MM.1S (cell line): ENCODE results near the gene ERBIN.

Experiments
- DNase-seq: peaks from one replicate; pipeline ENCODE4 v3.0.0-alpha.2; 2015
- H2AFZ ChIP-seq: fragments of 300-600 bp; sonication (generic); 2 replicates; pipeline ENCODE4 v1.6.0; 2016; ENCODE audit warnings: antibody characterized with exemption, low read length
- H3F3A ChIP-seq: fragments of 300-600 bp; sonication (generic); 2 replicates; pipeline ENCODE4 v1.6.1; 2016; ENCODE audit warnings: mild to moderate bottlenecking, antibody characterized with exemption, low read length, moderate library complexity, mixed read lengths; ENCODE audit not compliant: insufficient read depth
- H3K27ac ChIP-seq: fragments of 300-600 bp; sonication (generic); 2 replicates; pipeline ENCODE4 v1.5.1; 2016; ENCODE audit warnings: mild to moderate bottlenecking, low read length
- H3K27me3 ChIP-seq: fragments of 300-600 bp; sonication (generic); replicated peaks from 2 replicates; pipeline ENCODE4 v1.6.0; 2016; ENCODE audit warnings: low read length; ENCODE audit not compliant: insufficient read depth
- H3K36me3 ChIP-seq: fragments of 300-600 bp; sonication (generic); replicated peaks from 2 replicates; pipeline ENCODE4 v1.6.1; 2016; ENCODE audit warnings: mild to moderate bottlenecking, low read length, mixed read lengths; ENCODE audit not compliant: insufficient read depth
- H3K4me1 ChIP-seq: fragments of 300-600 bp; sonication (generic); 2 replicates; pipeline ENCODE4 v1.6.1; 2016; ENCODE audit warnings: low read length, mixed read lengths
- H3K4me2 ChIP-seq: fragments of 300-600 bp; sonication (generic); 2 replicates; pipeline ENCODE4 v1.6.0; 2016; ENCODE audit warnings: low read depth, low read length
- H3K4me3 ChIP-seq: fragments of 300-600 bp; sonication (generic); 2 replicates; pipeline ENCODE4 v1.5.1; 2016; ENCODE audit warnings: low read length, mixed read lengths
- H3K79me2 ChIP-seq: fragments of 300-600 bp; sonication (generic); 2 replicates; pipeline ENCODE4 v1.6.1; 2016; ENCODE audit warnings: mixed run types, low read length, mixed read lengths
- H3K9ac ChIP-seq: fragments of 300-600 bp; sonication (generic); 2 replicates; pipeline ENCODE4 v1.6.1; 2016; ENCODE audit warnings: low read length, mixed read lengths
- H3K9me2 ChIP-seq: fragments of 300-600 bp; sonication (generic); replicated peaks from 2 replicates; pipeline ENCODE4 v1.6.1; 2016; ENCODE audit warnings: mild to moderate bottlenecking, low read length, mixed read lengths; ENCODE audit not compliant: insufficient read depth
- H3K9me3 ChIP-seq: fragments of 300-600 bp; sonication (generic); replicated peaks from 2 replicates; pipeline ENCODE4 v1.6.1; 2016; ENCODE audit warnings: mild to moderate bottlenecking, low read length, mixed read lengths; ENCODE audit not compliant: insufficient read depth
- H4K20me1 ChIP-seq: fragments of 300-600 bp; sonication (generic); 2 replicates; pipeline ENCODE4 v1.6.1; 2016; ENCODE audit warnings: mild to moderate bottlenecking, low read length, moderate library complexity, mixed read lengths; ENCODE audit not compliant: insufficient read depth
- CTCF ChIP-seq: fragments of 300-600 bp; sonication (generic); IDR thresholded peaks from 2 replicates; pipeline ENCODE4 v1.5.1; 2016; ENCODE audit warnings: antibody characterized with exemption, low read length, mixed read lengths
- EZH2 ChIP-seq: fragments of 300-600 bp; sonication (generic); optimal IDR thresholded peaks from 2 replicates; pipeline ENCODE3; 2017; ENCODE audit warnings: low read depth, mild to moderate bottlenecking, antibody characterized with exemption, low read length, mixed read lengths
- EZH2phosphoT487 ChIP-seq: fragments of 300-600 bp; sonication (generic); IDR thresholded peaks from 2 replicates; pipeline ENCODE4 v1.6.1; 2018; ENCODE audit warnings: antibody characterized with exemption, low read length

The ERBIN gene

GRCh38 chr5:66010476-66010875 is 84.1 kb downstream of the ERBIN start:
- peaks cover 14% of the 10 kb centered on the region for H3K79me2 ChIP-seq

GRCh38 chr5:66012271-66012670 is 85.9 kb downstream of the ERBIN start:
- Histone ChIP-seq H3K9ac (no peak overlapping the region), H3K27ac (peak overlapping the region; percentile 34; the same call in 1 of the 2 replicates), H3K4me1 (peaks cover 39% of the 10 kb centered on the region), H3K9me3 (no peaks in the 10 kb centered on the region), H2AFZ (no peak overlapping the region), H3F3A (peaks cover 12% of the 10 kb centered on the region), H3K36me3 (no peaks in the 10 kb centered on the region; the same call in 1 of the 2 replicates), H3K4me2 (no peak overlapping the region), H3K27me3 (no peaks in the 10 kb centered on the region), H3K4me3 (no peak overlapping the region), H3K79me2 (peaks cover 14% of the 10 kb centered on the region), H3K9me2 (no peaks in the 10 kb centered on the region), H4K20me1 (no peaks in the 10 kb centered on the region)
- peak; percentile 41 for DNase-seq
- no peak for TF ChIP-seq EZH2
- TF ChIP-seq CTCF: no peak
- TF ChIP-seq EZH2phosphoT487: no peak

More at GRCh38 chr5:66010476-66010875, 84.1 kb downstream of the ERBIN start:
- TF ChIP-seq EZH2 (no peak), CTCF (no peak), EZH2phosphoT487 (no peak)
- no peak overlapping the region for H2AFZ ChIP-seq
- no peaks in the 10 kb centered on the region for H3K27me3 ChIP-seq
- peak; percentile 30 for DNase-seq
- peak overlapping the region; percentile 17; the same call in 1 of the 2 replicates for H3K27ac ChIP-seq
- no peak overlapping the region for H3K9ac ChIP-seq
- H3K9me3 ChIP-seq: no peaks in the 10 kb centered on the region
- H4K20me1 ChIP-seq: no peaks in the 10 kb centered on the region
- peak overlapping the region; percentile 1 for H3K4me2 ChIP-seq
- no peak overlapping the region for H3K4me3 ChIP-seq
- H3K9me2 ChIP-seq: no peaks in the 10 kb centered on the region
- H3K4me1 ChIP-seq: peaks cover 39% of the 10 kb centered on the region
- peaks cover 12% of the 10 kb centered on the region for H3F3A ChIP-seq
- no peaks in the 10 kb centered on the region; the same call in 1 of the 2 replicates for H3K36me3 ChIP-seq

- H4K20me1 ChIP-seq: no peaks in the 10 kb centered on the region
- H3K27ac ChIP-seq: no peak overlapping the region
- H3K36me3 ChIP-seq: no peaks in the 10 kb centered on the region; the same call in 1 of the 2 replicates
- no peak overlapping the region for H3K9ac ChIP-seq
- no peak overlapping the region for H3K4me3 ChIP-seq
- H3K9me3 ChIP-seq: no peaks in the 10 kb centered on the region
- no peak overlapping the region for H3K4me2 ChIP-seq
- DNase-seq: no peak
- TF ChIP-seq CTCF: no peak
- TF ChIP-seq EZH2phosphoT487: no peak
- TF ChIP-seq EZH2: no peak
- peaks cover 39% of the 10 kb centered on the region for H3K4me1 ChIP-seq
- H3K79me2 ChIP-seq: peaks cover 20% of the 10 kb centered on the region
- no peak overlapping the region for H2AFZ ChIP-seq
- H3F3A ChIP-seq: peaks cover 14% of the 10 kb centered on the region
- H3K9me2 ChIP-seq: no peaks in the 10 kb centered on the region
- H3K27me3 ChIP-seq: no peaks in the 10 kb centered on the region
These were observed 87.0 kb downstream of the ERBIN start for GRCh38 chr5:66013397-66013796.
